HG02852 (cell line): Measurements from ENCODE around the gene SMARCA1.

Experiments used
- ATAC-seq: cut with Tn5 transposase; IDR thresholded peaks from one replicate; pipeline ENCODE4 v1.9.1; 2021; ENCODE audit warnings: mild to moderate bottlenecking, moderate library complexity; ENCODE audit not compliant: unreplicated experiment

SMARCA1 gene

DNA sequence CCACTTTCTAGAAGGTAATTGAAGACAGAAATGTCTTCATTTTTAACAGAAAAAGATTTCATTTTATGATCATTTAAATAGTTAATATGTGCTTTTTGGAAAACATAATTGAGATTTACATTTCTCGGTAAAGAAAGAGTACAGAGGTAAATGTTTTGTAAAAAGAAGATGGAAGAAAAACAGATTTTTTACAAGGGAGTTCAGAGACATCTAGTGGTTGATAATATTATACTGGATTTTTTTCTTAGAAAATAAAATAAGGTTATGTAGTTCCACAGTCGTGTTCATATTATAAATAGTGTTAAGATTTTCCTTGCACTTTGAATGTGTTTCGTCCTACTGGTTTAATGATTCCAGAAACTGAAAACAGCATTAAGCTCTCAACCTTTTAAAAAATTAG is 60.6 kb downstream of the SMARCA1 start:
- no peak for ATAC-seq

DNA sequence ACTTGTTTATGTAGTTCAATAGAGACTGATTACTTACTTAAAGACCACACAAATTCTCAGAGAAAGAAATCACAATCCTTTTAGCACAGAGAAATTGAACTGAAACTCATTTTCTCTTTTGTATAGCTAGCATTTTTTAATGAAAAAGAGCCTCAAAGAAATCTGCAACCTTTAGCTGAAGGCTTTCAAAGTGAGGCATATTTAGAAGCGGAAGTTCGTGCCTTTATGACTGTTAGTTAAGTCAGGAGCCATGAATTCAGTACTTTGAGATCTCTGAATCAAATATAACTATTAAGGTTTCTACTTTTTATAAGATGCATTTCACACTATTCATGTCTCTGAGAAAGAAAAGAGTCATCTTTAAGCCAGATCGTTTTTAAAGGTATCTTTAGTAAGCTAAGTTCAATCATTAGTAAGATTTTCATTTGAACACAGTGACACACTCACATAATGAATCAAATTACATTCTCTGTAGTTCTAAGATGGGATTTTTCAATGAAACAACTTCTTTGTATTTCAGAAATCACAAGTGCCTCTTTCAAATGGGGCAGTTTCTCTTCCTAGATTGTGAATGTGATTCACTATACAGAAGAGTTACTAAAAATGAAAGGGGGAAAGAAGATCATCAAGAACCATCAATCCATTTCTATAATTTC is 61.4 kb downstream of the SMARCA1 start:
- no peak for ATAC-seq

DNA sequence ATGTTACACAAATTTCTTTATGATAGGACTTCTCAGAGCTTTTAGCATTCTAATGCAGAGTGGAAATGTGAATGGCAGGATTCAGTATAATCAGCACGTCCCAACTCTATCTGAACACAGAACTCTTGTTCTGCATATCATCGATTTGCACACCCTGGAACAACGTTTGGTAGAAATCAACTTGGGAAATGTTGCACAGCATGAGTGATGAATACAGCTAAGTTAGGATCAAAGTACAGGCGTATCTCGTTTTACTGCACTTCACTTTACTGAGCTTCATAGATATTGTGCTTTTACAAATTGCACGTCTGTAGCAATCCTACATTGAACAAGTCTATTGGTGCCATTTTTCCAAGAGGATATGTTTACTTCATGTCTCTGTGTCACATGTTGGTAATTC is 70.8 kb downstream of the SMARCA1 start:
- no peak for ATAC-seq

DNA sequence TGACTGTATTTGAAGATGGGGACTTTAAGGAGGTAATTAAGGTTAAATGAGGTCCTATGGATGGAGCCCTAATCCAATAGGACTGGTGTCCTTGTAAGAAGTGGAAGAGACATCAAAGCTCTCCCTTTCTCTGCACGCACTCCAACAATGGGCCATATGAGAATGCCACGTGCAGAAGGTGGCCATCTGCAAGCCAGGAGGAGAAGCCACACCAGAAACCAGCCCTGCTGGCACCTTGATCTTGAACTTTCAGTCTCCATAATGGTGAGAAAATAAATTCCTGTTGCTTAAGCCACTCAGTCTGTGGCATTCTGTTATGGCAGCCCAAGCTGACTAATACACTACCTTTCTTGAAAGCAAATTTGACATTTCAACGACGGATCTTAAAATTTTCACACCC is 73.2 kb downstream of the SMARCA1 start:
- ATAC-seq: no peak

DNA sequence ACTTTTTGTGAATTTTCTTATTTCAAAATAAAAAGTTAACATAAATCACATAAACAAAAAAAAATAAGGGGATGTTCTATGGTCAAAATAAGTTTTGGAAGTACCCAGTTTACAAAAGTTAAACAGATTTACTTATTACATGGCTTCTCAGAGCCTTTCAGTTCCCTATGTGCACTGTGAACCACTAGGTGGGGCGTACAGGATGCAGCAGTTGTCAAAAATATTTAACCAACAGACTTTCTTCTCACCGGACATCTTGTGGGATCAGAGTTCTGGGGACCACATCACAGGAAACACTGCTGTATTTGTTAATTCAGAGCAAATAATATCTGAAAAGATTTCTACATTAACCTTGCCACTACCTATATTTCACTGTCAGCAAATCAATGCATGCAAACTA is 74.1 kb downstream of the SMARCA1 start:
- ATAC-seq: no peak

DNA sequence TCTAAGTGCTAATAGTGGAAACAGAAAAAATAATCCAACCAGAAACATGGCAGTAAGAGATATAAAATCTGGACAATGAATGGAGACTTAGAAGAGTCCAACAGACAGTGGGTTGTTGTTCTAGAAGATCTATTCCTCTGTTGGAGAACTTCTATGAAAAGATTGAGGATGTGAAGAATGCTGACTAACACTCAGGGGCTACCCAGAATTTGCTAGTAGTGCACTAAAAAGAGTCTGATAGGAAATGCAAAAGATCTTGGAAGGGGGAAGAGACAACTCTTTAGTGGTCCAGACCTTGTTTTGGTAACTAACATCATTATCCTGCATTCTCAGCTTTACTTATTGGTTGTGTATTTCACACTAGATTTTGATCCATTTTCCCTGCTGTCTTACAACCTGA is 77.9 kb downstream of the SMARCA1 start:
- no peak for ATAC-seq

DNA sequence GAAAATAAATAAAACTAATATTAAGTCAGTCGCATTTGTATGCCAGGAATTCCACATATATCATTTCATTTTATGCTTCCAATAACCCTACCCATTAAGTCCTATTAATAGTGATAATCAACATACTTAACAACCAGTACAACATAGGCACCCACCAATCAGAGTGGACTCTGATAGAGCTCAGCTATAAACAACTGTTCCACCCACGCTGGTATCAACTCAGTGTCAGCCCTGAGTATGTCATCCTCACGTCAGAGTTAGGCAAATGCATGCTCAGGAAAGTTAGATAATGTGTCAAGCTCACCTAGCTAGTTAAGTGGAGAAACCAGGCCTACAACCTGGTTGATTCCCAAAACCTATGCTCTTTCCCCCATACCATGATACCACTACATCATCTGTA is 89.3 kb downstream of the SMARCA1 start:
- ATAC-seq: no peak

DNA sequence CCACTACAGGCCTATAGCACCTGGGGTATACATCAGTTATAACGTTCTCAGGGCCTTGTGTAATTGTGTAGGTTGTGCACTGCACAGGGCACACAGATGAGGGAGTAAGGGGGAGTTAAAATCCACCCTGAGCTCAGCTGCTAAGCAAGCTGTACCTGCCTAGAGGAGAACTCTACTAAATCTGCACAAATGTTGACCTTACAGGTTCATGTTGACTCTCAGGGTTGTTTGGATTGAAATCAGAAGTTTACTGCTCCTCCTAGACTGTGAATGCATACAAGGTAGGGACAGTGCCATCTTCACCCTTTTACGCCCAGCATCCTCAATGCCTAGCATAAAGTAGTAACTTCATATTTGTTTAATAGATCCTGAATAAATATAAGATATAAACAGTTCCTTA is 89.8 kb downstream of the SMARCA1 start:
- ATAC-seq: no peak

DNA sequence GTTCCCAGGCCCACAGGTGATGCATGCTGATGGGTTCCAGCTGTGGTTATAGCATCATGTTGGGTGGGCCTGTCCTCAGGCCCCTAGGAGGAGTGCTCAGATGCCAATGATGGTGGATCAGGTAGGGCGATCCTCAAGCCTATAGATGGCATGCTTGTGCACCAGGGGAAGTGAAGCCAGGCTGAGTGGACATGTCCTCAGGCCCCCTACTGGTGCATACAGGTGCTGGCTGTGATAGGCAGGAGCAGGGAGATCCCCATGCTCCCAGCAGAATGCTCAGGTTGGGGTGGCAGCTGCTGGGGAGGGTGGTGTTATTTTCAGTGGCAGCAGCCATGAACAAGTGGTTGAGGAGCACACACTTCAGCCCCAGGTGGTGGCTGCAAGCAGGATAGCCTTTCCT is 96.0 kb downstream of the SMARCA1 start:
- no peak for ATAC-seq

DNA sequence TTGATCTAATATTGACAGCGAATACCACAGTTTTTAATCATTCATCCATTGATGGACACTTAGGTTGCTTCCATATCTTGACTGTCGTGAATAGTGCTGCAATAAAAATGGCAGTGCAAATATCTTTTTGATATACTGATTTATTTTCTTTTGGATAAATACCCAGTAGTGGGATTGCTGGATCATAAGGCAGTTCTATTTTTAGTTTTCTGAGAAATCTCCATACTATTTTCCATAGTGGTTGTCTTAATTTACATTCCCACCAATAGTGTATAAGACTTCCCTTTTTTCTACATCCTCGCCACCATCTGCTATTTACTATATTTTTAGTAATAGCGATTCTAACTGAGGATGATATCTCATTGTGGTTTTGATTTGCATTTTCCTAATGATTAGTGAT is 100.1 kb downstream of the SMARCA1 start:
- no peak for ATAC-seq

DNA sequence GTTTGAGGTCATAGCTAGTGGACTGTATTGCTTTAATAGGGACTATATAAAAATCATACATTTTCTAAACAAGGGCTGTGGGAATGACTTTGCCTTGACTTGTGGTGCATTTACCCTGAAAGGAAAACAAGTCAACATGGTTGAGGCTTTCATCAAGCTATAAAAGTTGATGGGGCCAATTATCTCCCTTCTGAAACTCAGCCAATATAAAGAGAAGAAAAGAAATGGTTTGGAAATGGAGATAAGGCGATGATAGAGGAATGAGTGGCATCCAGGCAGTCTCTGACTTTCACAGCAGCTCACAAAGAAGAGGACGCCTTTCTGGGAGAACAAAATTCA is 118.7 kb downstream of the SMARCA1 start:
- ATAC-seq: no peak

DNA sequence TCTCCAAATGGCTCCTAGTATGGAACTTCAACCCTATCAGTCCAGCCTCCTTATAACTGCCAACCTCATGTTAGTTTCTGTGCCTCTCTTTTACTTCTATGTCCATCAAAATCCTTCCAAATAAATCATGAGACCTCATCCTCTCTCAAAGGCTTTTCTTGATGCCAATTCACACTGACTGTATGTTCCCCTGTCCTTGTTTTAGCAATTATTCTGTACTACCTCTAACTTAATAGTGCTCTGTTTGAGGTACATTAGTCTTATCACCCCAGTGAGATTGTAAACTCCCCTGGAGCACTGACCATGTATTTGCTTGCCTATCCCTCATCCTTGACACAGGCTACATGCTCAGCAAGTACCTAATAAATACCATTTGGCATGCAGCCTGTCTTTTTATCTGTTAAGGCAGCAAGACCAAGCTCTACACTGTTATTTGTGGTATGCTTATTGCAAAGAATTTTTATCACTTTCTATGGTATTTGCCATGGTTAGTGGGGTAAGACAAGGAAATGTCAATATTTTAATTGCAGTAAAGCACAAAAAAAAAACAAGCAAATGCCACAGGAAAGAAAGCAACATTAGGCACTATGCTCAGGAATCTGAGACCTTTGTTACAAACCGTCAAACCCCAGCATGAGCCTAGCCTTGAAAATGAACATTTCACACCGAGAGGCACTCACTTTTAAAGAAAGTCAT is 119.2 kb downstream of the SMARCA1 start:
- no peak for ATAC-seq
